ENCODE data around the gene CNTNAP2.
A peak's percentile ranks its signal among the peaks of the same experiment; 100 is the strongest.

CNTNAP2 gene

DNA sequence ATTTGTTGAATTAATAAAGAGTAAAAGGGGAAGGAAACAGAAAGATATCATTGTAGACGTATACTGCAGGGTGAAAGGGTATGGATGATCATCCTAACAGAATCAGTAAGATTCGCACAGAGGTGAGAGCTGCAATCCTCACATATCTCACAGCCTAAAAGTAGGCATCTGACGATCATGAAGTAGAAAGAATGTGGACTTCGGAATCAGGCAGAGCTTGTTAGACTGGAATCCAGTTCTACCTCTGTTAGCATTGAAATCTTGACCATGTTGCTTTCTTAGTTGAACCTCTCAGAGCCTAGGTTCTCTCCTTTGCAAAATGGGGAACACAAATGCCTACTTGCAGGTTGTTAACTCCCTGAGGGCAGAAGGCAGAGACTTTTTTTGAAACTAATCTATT lies 2154.0 kb downstream of the CNTNAP2 start:
- H3K4me3 ChIP-seq (ENCODE audit: low read depth, low read length): no peak overlapping the region
- no peak for DNase-seq (ENCODE audit: low read depth)
- TF ChIP-seq, protein P1, sequence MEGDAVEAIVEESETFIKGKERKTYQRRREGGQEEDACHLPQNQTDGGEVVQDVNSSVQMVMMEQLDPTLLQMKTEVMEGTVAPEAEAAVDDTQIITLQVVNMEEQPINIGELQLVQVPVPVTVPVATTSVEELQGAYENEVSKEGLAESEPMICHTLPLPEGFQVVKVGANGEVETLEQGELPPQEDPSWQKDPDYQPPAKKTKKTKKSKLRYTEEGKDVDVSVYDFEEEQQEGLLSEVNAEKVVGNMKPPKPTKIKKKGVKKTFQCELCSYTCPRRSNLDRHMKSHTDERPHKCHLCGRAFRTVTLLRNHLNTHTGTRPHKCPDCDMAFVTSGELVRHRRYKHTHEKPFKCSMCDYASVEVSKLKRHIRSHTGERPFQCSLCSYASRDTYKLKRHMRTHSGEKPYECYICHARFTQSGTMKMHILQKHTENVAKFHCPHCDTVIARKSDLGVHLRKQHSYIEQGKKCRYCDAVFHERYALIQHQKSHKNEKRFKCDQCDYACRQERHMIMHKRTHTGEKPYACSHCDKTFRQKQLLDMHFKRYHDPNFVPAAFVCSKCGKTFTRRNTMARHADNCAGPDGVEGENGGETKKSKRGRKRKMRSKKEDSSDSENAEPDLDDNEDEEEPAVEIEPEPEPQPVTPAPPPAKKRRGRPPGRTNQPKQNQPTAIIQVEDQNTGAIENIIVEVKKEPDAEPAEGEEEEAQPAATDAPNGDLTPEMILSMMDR (conservative IDR thresholded peaks at IDR 0.05; ENCODE audit: low read depth, low read length): no peak

DNA sequence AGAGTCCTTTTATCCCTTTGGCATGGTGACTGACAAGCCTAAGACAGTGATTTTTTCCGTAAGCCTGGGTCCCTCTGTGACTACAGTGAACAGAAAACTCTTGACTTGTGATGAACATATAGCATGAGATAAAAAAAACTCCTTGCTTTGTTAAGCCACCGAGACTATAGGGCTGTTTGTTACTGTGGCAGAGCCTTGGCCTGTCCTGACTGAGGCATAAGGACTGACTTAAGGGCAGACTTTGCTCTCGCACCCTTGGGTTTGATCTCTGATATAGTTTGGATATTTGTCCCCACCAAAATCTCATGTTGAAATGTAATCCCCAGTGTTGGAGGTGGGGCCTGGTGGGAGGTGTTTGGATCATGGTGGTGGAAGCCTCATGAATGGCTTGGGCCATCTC lies 2157.5 kb downstream of the CNTNAP2 start:
- TF ChIP-seq, protein P1 (conservative IDR thresholded peaks at IDR 0.05; ENCODE audit: low read depth, low read length): no peak
- no peak overlapping the region for H3K4me3 ChIP-seq (ENCODE audit: low read depth, low read length)
- DNase-seq (ENCODE audit: low read depth): no peak

DNA sequence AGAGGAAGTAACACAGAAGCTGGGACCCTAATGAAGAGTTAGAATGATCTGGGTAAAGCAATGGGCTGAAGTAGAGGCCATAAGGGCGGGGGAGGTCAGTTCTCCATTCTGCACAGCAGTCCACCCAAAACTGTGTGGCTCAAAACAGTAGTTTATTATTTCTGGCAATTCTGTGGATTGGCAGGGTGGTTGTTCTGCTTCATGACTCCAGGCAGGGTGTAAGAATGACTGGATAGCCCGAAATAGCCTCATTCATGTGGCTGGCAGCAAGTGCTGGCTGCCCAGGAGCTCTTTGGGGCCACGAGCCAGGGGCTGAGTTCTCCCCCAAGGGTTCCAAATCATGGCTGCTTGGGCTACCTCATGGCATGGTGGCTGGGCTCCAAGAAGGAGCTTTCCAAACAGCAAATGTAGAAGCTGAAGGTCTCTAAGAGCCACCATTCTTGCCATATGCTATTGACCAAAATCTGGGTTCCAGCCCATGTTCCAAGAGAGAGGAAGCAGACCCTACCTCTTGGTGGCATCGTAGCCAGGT lies 2158.8 kb downstream of the CNTNAP2 start:
- TF ChIP-seq, protein P1 (conservative IDR thresholded peaks at IDR 0.05; ENCODE audit: low read depth, low read length): no peak
- no peak overlapping the region for H3K4me3 ChIP-seq (ENCODE audit: low read depth, low read length)
- no peak for DNase-seq (ENCODE audit: low read depth)

DNA sequence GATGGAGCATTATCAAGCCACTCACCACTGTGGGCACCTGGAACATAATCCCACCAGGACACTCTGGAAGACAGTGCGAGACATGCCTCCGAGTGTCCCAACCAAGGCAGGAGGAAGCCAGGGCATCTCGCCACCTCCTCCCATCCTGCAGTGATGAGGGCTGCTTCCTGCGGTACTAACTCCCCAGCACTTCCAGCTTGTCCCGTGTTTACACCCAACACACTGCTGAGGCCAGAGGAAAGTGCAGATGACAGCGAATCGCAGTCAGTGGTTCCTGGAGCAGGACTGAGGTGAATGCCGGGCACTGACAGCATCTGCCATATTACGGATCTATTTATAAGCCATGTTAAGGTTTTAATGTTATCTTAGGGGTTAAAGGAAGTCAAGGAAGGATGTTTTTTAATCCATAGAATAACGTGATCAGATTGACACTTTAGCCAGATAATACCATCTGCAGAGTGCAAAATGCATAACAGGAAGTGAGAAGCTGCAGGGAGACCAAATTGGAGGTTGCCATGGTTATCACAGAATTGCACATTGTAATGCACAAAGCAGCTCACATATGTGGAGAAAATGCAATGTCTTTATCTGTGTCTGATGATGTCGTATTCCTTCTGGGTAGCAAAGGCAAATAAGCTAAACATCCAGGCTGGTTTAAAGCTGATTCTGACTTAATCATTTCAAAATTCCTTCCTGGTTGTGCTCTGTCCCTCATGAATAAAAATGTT lies 2159.9 kb downstream of the CNTNAP2 start:
- no peak for DNase-seq (ENCODE audit: low read depth)
- H3K4me3 ChIP-seq (ENCODE audit: low read depth, low read length): no peak overlapping the region
- TF ChIP-seq, protein P1 (conservative IDR thresholded peaks at IDR 0.05; ENCODE audit: low read depth, low read length): no peak

DNA sequence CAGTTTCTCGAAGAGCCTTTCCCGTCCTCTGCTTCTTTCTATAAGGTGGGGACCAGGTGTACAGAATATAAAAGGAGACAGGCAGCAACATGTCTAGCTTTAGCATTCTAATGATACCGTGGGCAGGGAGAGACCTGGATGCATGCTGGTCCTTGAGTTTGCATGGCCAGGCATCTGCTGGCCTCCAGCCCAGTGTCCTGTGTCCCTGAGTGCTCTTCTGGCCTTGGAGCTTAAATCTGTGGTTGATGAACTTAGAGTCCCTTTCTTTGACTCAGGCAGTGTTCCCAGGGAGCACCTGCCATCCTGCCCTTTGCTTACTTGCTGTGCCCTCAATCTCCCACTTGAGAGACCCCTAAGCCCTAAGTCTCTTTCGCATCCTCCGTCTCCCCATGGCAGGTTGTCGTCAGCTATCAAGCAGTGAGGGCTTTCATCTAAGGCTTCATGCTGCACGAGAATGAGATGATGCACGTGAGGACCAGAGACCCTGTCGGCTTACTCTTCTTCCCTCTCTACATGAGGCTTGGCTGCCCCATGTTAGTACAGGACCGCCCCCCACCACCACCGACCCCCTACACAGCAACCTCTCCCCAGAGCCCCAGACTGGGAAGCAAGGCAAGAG lies 2160.6 kb downstream of the CNTNAP2 start:
- TF ChIP-seq, protein P1 (conservative IDR thresholded peaks at IDR 0.05; ENCODE audit: low read depth, low read length): no peak
- H3K4me3 ChIP-seq (ENCODE audit: low read depth, low read length): no peak overlapping the region
- no peak for DNase-seq (ENCODE audit: low read depth)

DNA sequence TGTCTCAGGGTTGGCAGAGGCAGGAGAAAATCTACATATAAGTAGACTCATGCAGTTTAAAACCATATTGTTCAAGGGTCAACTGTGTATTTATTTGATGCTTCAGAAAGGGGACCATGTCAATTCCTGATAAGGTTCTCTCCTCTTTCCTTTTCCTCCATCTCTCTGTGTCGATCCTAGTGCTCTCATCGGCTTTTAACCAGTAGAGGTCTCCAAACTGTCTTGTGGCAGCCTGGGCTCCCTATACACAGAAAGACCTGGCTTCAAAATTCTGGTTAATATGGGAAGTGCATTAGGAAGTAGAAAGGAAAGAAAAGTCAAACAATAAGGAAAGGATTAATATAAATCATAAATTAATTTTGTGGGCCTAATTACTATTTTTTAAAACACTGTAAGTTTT lies 2169.5 kb downstream of the CNTNAP2 start:
- H3K4me3 ChIP-seq (ENCODE audit: low read depth, low read length): no peak overlapping the region
- TF ChIP-seq, protein P1 (conservative IDR thresholded peaks at IDR 0.05; ENCODE audit: low read depth, low read length): peak; percentile 33
- DNase-seq (ENCODE audit: low read depth): peak; percentile 15

Data from choroid plexus epithelial cell (primary cell).